ENCODE measurements around the gene SPATA2. TPM values are rescaled to one million over a fixed set of nuclear protein-coding genes. Genes with fewer than 3 reads are reported as not detected.

The SPATA2 gene
- total RNA-seq, 4 donors from 2014 or later = 4.0 to 6.7 (median 5.5) TPM

DNA sequence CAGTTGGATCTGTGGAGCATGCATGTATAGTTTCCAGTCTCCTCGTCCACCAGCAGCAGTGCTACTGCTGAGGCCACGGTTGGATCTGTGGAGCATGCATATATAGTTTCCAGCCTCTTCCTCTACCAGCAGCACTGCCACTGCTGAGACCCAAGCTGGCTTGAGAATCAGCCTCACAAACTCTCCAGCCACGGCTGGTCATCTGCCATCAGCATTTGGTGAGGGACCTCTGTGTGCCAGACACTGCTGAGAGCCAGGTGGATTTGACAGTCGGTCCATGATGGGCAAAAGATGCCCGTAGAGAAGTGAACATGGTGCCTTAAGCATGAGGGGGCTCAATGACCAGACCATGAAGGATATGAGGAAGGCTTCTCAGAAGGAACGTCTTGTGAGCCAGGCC is 56.3 kb downstream of the SPATA2 start:
- Histone ChIP-seq H3K27ac (replicated peaks in 1 of 4) (no peak overlapping the region), H3K9me3 (no peaks in the 10 kb centered on the region), H3K4me3 (no peak overlapping the region), H3K27me3 (no peaks in the 10 kb centered on the region), H3K36me3 (peaks cover 20 to 89% (median 59%) of the 10 kb centered on the region in 4 donors), H3K4me1 (no peaks in the 10 kb centered on the region)
- TF ChIP-seq, protein P1, sequence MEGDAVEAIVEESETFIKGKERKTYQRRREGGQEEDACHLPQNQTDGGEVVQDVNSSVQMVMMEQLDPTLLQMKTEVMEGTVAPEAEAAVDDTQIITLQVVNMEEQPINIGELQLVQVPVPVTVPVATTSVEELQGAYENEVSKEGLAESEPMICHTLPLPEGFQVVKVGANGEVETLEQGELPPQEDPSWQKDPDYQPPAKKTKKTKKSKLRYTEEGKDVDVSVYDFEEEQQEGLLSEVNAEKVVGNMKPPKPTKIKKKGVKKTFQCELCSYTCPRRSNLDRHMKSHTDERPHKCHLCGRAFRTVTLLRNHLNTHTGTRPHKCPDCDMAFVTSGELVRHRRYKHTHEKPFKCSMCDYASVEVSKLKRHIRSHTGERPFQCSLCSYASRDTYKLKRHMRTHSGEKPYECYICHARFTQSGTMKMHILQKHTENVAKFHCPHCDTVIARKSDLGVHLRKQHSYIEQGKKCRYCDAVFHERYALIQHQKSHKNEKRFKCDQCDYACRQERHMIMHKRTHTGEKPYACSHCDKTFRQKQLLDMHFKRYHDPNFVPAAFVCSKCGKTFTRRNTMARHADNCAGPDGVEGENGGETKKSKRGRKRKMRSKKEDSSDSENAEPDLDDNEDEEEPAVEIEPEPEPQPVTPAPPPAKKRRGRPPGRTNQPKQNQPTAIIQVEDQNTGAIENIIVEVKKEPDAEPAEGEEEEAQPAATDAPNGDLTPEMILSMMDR (IDR thresholded peaks at IDR 0.05) = no peak
- TF ChIP-seq POLR2A (IDR thresholded peaks at IDR 0.05; ENCODE audit: low read depth) = no peak
- TF ChIP-seq EP300 (IDR thresholded peaks at IDR 0.05) = no peak
- intact Hi-C loops (cut with DNase I) = no loop called here
- DNase-seq (ENCODE audit: extremely low spot score) = no peak
- WGBS = 89% methylated on average over 6 of the region's 6 CpGs

DNA sequence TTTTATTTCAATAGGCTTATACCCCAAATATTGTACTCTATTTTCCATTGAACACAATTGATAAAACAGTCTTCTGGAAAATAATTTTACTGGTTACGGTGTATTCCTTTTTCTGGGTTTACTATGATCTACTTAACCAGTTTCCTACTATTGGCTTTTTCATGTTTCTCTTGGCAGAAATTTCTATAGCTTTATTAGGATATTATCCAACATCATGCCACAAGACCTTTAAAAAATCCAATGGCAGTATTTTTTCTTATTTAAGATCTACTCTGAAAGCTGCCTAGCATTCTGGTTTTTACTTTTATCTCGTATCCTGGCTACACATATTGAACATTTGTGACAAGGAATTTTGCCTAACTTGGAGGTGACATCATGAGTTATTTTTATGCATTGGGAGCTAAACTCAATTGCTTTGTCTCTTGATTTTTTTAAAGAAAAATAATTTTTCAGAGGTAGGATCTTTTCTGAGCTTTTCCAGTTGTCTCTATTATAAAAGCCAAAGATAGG is 57.2 kb downstream of the SPATA2 start:
- Histone ChIP-seq H3K4me1 (no peaks in the 10 kb centered on the region), H3K36me3 (peaks cover 22 to 91% (median 63%) of the 10 kb centered on the region in 4 donors), H3K27me3 (no peaks in the 10 kb centered on the region), H3K4me3 (no peak overlapping the region), H3K9me3 (no peaks in the 10 kb centered on the region), H3K27ac (replicated peaks in 1 of 4) (no peak overlapping the region)
- intact Hi-C loops (cut with DNase I) = no loop called here
- no peak for DNase-seq (ENCODE audit: extremely low spot score)
- WGBS = 82% methylated on average over 2 of the region's 2 CpGs
- no peak for TF ChIP-seq EP300 (IDR thresholded peaks at IDR 0.05)
- no peak for TF ChIP-seq POLR2AphosphoS5 (IDR thresholded peaks at IDR 0.05)
- no peak for TF ChIP-seq POLR2A (IDR thresholded peaks at IDR 0.05; ENCODE audit: low read depth)
- TF ChIP-seq, protein P1 (IDR thresholded peaks at IDR 0.05) = no peak

DNA sequence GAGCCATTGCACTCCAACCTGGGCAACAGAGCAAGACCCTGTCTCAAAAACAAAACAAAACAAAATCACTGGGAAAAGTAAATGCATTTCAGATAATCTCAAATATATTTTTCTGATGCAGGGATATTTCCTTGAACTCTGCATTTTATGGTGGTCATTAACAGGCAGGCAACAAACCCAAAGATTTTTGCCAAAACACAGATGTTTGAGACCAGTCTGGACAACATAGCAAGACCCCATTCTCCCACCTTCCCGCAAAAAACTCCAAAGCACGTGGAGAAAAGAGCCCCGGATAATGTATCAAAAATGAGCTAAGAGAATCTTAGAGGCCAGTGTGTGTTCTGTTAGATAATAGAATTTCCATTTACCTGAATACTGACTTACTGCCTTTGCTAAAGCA is 58.4 kb downstream of the SPATA2 start:
- H3K4me3 ChIP-seq = no peak overlapping the region
- no peak overlapping the region for H3K27ac ChIP-seq (replicated peaks in 1 of 4)
- DNase-seq (ENCODE audit: extremely low spot score) = no peak
- 62% methylated on average over 3 of the region's 3 CpGs for WGBS
- TF ChIP-seq EP300 (IDR thresholded peaks at IDR 0.05) (no peak), POLR2A (IDR thresholded peaks at IDR 0.05; ENCODE audit: low read depth) (no peak), POLR2AphosphoS5 (IDR thresholded peaks at IDR 0.05) (no peak)
- TF ChIP-seq, protein P1 (IDR thresholded peaks at IDR 0.05) = no peak
- no peaks in the 10 kb centered on the region for H3K27me3 ChIP-seq
- intact Hi-C loops (cut with DNase I) = no loop called here
- peaks cover 26 to 92% (median 62%) of the 10 kb centered on the region in 4 donors for H3K36me3 ChIP-seq
- H3K4me1 ChIP-seq = peaks cover 0 to 1% (median under 1%) of the 10 kb centered on the region in 4 donors
- H3K9me3 ChIP-seq = no peaks in the 10 kb centered on the region

DNA sequence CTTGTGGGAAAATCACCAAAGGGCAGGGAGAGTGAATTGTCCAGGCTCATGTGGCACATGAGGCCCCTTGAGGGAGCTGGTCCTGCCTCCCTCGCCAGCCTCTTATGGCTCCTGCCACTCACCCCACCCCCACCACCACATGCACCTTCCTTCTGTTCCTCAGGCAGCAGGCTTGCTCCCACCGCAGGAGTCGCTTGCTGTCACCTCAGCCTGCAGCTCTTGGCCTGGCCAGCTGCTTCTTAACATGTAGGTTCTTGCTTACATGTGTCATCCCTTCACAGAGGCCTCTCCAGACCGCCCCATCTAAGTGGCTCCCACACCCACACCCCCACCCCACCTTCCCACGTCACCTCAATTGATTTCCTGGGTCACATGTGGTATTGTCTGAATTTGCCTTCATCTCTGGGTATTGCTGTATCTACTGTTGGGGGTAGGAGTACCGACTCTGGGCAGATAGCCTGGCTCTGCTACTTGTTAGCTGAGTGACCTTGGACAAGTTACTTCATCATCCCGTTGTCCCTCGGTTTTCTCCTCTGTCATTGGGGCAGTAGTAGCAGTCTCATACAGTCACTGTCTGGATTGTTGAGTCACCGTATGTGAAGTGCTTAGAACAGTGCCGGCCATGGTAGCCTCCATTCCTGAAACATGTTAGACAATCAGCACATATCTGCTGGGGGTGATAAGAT is 61.0 kb downstream of the SPATA2 start:
- WGBS = 95% methylated on average over 10 of the region's 10 CpGs
- H3K36me3 ChIP-seq = peaks cover 21 to 87% (median 60%) of the 10 kb centered on the region in 4 donors

More for the DNA sequence above, 61.0 kb downstream of the SPATA2 start:
- Histone ChIP-seq H3K4me1 (peaks cover 8 to 18% (median 15%) of the 10 kb centered on the region in 4 donors), H3K9me3 (no peaks in the 10 kb centered on the region), H3K27ac (replicated peaks in 1 of 4) (no peak overlapping the region), H3K4me3 (no peak overlapping the region), H3K27me3 (no peaks in the 10 kb centered on the region)
- intact Hi-C loops (cut with DNase I) = no loop called here
- no peak for DNase-seq (ENCODE audit: extremely low spot score)
- TF ChIP-seq, protein P1 (IDR thresholded peaks at IDR 0.05) = no peak
- no peak for TF ChIP-seq POLR2AphosphoS5 (IDR thresholded peaks at IDR 0.05)
- no peak for TF ChIP-seq POLR2A (IDR thresholded peaks at IDR 0.05; ENCODE audit: low read depth)
- no peak for TF ChIP-seq EP300 (IDR thresholded peaks at IDR 0.05)
